SK-MEL-5 (cell line): ENCODE results near the gene LAT. TPM values are rescaled to one million over a fixed set of nuclear protein-coding genes. Genes with fewer than 3 reads are reported as not detected.
A peak's percentile ranks its signal among the peaks of the same experiment; 100 is the strongest.
"Not testable (repeated sequence)": the region's sequence is repeated elsewhere in the genome, so short reads cannot be mapped to it uniquely, and the experiment has no call there.

Source experiments
- DNase-seq: peaks from one replicate; pipeline ENCODE4 v3.0.0-alpha.2; 2016; ENCODE audit warnings: low read depth, low spot score
- in situ Hi-C: cut with HindIII; loops from 2 replicates; pipeline ENCODE4 v1.10.0; 2016; ENCODE audit warnings: low sequenced_read_pairs, high pct_unique_total_duplicates, low pct_unique_long_range_greater_than_20kb
- total RNA-seq: library from RNA; depleted of rRNA; stranded (reverse); fragments of >200 nt; shearing (Covaris generic); gene quantifications from 2 replicates; pipeline ENCODE4 v1.2.3, GENCODE V29; 2014

LAT gene
- total RNA-seq, 1 experiment from 2014 or later, result 0.77 TPM

DNA sequence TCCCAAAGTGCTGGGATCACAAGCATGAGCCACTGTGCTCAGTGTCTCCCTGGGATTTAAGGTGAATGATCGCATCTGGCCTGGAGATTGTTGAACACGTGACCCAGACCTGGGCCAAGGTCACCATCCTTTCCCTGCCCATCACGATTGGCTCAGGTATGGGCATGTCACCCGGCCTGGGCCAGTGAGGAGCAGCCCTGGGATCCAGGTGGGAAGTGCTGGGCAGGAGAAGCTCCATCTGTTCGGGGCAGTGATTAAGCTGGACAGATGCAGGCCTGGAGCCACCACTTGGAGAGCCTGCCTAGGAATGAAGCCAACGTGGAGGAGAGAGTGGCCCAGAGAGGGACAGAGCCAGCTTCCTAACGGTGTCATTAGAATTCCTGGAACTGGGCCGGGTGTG lies 6.8 kb downstream of the LAT start:
- no peak for DNase-seq
- in situ Hi-C loops, result no loop called here

DNA sequence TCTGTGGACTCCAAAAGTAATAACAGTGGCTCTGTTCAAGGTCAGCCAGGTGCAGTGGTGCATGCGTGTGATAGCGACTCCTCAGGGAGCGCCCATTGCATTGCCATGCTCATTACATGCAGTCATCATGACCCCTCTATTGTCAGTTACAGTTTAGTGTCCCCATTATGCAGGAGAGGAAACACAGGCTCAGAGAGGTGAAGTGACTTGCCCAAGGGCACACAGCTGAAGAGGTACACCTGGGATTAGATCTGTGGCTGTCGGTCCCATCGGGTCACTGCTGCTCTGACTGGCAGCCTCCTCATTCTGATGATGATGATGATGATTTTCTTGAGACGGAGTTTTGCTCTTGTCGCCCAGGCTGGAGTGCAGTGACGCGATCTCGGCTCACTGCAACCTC lies 7.6 kb downstream of the LAT start:
- in situ Hi-C loops, result no loop called here
- no peak for DNase-seq

DNA sequence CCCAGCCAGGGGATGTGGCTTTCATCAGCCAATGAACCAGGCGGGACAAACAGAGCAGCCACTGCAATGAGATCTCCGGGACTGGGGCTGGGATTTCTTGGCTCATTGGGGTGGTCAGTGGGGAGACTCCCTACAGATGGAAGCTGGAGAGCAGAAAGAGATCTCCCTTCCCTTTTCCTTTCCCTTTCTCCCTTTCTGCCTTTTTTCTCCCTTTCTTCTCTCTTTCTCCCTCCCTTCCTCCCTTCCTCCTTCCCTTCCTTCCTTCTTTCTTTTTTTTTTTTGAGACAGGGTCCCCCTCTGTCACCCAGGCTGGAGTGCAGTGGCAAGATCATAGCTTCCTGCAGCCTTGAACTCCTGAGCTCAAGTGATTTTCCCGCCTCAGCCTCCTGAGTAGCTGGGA lies 14.0 kb downstream of the LAT start:
- no peak for DNase-seq
- in situ Hi-C loops, result no loop called here

- DNase-seq, result no peak
- in situ Hi-C loops, result no loop called here
These were observed 14.7 kb downstream of the LAT start for GRCh38 chr16:28999577-28999976.

DNA sequence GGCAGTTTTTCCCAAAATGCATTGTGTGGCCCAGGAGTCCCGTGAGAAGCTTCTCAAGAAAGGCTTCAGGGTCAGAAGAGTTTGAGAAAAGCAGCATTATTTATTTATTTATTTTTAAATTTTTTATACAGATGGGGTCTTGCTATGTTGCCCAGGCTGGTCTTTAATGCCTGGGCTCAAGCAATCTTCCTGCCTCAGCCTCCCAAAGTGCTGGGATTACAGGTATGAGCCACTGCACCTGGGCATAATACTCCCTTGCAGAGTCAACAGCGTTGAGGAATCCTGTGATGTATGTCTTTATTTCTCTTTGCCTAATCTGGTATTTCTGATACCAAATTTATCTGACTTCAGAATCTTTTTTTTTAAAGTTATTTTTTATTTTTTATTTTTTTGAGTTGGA lies 15.2 kb downstream of the LAT start:
- in situ Hi-C loops, result no loop called here

GRCh38 chr16:29004496-29005139 lies 19.8 kb downstream of the LAT start:
- DNase-seq, in situ Hi-C loops: not testable (repeated sequence)

More for the DNA sequence above, 15.2 kb downstream of the LAT start:
- DNase-seq, result no peak

DNA sequence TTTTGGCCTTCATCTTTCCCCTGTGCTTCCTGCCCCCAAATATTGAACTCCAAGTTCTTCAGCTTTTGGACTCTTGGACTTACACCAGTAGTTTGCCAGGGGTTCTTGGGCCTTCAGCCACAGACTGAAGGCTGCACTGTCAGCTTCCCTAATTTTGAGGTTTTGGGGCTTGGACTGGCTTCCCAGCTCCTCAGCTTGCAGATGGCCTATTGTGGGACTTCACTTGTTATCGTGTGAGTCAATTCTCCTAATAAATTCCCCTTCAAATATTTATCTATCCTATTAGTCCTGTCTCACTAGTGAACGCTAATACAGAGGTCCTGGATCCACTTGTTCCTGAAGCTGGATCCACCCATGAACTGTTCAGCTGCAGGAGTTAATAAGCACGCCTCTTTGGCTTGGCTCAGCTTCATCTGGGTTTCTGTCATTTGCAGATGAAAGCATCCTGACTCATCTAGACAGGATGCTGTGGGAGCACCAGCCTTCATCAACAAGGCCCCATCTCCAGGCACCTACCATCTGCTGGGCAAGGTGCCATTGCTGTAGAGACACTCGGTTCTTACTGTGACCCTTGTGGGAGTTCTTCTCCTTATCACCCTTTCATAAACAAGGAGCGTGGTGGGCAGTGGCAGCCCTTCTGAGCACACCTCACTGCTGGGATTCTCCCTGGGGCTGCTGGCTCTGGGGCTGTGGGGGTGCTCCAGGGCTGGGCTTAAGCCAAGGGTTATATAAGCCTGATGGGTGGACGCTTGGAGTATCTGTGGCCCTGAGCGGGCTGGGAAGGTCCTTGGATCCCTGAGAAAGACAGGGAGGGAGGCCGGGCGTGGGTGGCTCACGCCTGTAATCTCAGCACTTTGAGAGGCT lies 23.1 kb downstream of the LAT start:
- DNase-seq, result no peak
- in situ Hi-C loops, result no loop called here

- in situ Hi-C loops, result no loop called here
- DNase-seq, result no peak
These were observed 24.4 kb downstream of the LAT start for GRCh38 chr16:29009050-29009837.

- no peak for DNase-seq
- in situ Hi-C loops, result no loop called here
These were observed 24.9 kb downstream of the LAT start for GRCh38 chr16:29009838-29010166.

GRCh38 chr16:29011112-29011511 lies 26.3 kb downstream of the LAT start:
- in situ Hi-C loops, result no loop called here
- no peak for DNase-seq

DNA sequence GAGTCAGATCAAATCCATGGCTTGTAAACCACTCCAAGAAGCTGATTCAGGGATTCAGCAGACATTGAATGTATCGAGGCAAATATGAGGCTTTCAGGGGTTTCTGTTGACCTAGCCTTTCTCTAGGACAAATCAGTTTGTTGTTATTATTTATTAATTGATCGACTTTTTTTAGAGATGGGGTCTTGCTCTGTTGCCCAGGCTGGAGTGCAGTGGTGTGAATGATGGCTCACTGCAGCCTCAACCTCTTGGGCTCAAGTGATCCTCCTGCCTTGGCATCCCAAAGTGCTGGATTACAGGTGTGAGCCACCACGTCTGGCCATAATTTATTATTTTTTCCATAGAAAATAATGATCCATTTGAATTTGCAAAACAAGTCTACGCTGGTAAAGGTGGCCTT lies 27.0 kb downstream of the LAT start:
- DNase-seq, result no peak
- in situ Hi-C loops, result no loop called here

GRCh38 chr16:29012913-29013553 lies 28.2 kb downstream of the LAT start:
- in situ Hi-C loops, result no loop called here
- DNase-seq, result peak; percentile 37

DNA sequence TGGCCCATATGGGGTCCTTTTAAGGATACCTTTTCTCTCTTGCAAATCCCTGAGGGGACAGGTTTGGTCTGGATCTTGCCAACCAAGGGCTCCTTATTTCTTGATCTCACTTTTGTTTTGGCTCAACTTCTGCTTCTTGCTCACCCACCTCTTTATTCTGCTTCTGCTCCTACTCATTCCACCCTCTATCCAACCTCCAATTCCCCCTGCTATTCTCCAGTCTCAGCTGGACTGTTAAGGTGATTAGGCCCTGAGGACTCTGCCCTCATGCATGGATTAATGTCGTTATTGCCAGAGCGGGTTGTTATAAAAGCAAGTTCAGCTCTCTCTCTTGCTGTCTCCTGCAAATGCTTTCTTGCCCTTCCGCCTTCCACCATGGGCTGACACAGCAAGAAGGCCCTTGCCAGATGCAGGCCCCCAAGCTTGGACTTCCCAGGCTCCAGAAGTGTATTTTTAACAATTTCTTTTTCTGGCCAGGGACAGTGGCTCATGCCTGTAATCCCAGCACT lies 29.8 kb downstream of the LAT start:
- in situ Hi-C loops, result no loop called here
- no peak for DNase-seq

DNA sequence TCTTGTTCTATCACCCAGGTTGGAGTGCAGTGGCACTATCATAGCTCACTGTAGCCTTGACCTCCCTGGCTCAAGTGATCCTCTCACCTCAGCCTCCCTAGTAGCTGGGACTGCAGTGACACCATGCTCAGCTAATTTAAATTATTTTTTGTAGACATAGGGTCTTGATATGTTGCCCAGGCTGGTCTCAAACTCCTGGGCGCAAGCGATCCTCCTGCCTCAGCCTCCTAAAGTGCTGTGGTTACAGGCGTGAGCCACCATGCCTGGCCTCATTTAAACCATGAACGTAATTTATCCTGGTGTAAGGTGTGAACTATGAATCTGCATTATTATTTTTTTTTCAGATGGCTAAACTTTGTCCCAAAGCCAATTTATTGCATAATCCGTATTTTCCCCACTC lies 37.3 kb downstream of the LAT start:
- in situ Hi-C loops, result no loop called here
- DNase-seq, result no peak

- in situ Hi-C loops, result no loop called here
- DNase-seq, result no peak
These were observed 38.7 kb downstream of the LAT start for GRCh38 chr16:29023279-29024277.

DNA sequence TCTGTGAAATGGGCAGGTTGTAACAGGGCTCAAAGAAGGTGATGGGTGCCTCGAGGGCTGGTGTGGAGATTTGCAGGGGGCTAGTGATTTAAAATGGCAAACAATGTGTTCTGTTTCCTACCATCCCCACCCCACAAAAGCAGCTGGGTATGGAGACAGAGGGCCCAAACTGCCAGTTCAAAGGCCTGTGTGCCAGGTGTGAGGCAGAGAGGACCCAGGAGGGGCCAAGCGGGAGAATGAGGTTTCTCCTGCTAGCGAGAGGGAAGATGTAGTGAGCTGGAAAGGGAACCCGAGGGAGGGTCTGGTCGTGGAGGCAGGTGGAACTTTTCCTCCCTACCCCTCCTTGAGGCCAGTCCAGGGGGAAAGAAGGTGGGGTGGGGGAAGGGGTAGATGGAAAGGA lies 39.4 kb downstream of the LAT start:
- DNase-seq, result no peak
- in situ Hi-C loops, result no loop called here

- in situ Hi-C loops, result no loop called here
- DNase-seq, result no peak
These were observed 40.4 kb downstream of the LAT start for GRCh38 chr16:29025218-29025617.
